ENCODE data around the gene SGMS1. TPM values are rescaled to one million over a fixed set of nuclear protein-coding genes. Genes with fewer than 3 reads are reported as not detected.
"Not testable (repeated sequence)": the region's sequence is repeated elsewhere in the genome, so short reads cannot be mapped to it uniquely, and the experiment has no call there.

Gene SGMS1
- total and polyA plus RNA-seq, 2 donors (not counting 3 experiments of a cell fraction or from before 2014, with no cell fraction given), result 9.7 to 23.7 TPM

- intact Hi-C loops (cut with micrococcal nuclease), result no loop called here
- no peak overlapping the region for H2AFZ ChIP-seq (ENCODE audit: low read depth, low read length)
- dilution Hi-C loops (cut with MboI; ENCODE audit: extremely low pct_ligation_motif_present, low sequenced_read_pairs), result no loop called here
- no peak overlapping the region for H3K9ac ChIP-seq (replicated peaks; ENCODE audit: extremely low read depth, insufficient read depth, low read length)
- TF ChIP-seq MYC (IDR thresholded peaks at IDR 0.05; ENCODE audit: low read depth, low read length) (no peak), POLR2AphosphoS5 (IDR thresholded peaks at IDR 0.05; ENCODE audit: insufficient read depth, low read depth, low read length) (no peak), GATA2 (IDR thresholded peaks at IDR 0.05; ENCODE audit: insufficient read depth, insufficient read length, low read depth, low read length) (no peak), EZH2 (IDR thresholded peaks at IDR 0.05; ENCODE audit: borderline replicate concordance, low read depth, low read length, severe bottlenecking) (no peak), FOS (IDR thresholded peaks at IDR 0.05; ENCODE audit: borderline replicate concordance, insufficient read depth, low read length) (no peak), POLR2A (IDR thresholded peaks at IDR 0.05; ENCODE audit: low read depth, low read length) (no peak), JUN (IDR thresholded peaks at IDR 0.05; ENCODE audit: borderline replicate concordance, insufficient read depth, insufficient read length, low read depth) (no peak)
- TF ChIP-seq, protein P1, sequence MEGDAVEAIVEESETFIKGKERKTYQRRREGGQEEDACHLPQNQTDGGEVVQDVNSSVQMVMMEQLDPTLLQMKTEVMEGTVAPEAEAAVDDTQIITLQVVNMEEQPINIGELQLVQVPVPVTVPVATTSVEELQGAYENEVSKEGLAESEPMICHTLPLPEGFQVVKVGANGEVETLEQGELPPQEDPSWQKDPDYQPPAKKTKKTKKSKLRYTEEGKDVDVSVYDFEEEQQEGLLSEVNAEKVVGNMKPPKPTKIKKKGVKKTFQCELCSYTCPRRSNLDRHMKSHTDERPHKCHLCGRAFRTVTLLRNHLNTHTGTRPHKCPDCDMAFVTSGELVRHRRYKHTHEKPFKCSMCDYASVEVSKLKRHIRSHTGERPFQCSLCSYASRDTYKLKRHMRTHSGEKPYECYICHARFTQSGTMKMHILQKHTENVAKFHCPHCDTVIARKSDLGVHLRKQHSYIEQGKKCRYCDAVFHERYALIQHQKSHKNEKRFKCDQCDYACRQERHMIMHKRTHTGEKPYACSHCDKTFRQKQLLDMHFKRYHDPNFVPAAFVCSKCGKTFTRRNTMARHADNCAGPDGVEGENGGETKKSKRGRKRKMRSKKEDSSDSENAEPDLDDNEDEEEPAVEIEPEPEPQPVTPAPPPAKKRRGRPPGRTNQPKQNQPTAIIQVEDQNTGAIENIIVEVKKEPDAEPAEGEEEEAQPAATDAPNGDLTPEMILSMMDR (IDR thresholded peaks at IDR 0.05; ENCODE audit: extremely low read depth in 1 of 2, insufficient read depth in 1 of 2, low read depth in 1 of 2, low read length in 2 of 2), result no peak
- TF ChIP-seq, protein P2, sequence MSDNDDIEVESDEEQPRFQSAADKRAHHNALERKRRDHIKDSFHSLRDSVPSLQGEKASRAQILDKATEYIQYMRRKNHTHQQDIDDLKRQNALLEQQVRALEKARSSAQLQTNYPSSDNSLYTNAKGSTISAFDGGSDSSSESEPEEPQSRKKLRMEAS (IDR thresholded peaks at IDR 0.05; ENCODE audit: insufficient read depth, insufficient read length), result no peak
- no peak overlapping the region for H3K4me2 ChIP-seq (ENCODE audit: insufficient read depth, low read length)
- DNase-seq (ENCODE audit: low read depth, low spot score), result no peak
- no peaks in the 10 kb centered on the region for H3K4me1 ChIP-seq (ENCODE audit: control insufficient read depth, extremely low read depth, insufficient read depth, low read length)
- H3K79me2 ChIP-seq (ENCODE audit: control insufficient read depth, insufficient read depth, low read length), result no peaks in the 10 kb centered on the region
- H3K9me1 ChIP-seq (replicated peaks; ENCODE audit: control insufficient read depth, extremely low read depth, insufficient read depth, low read length), result no peaks in the 10 kb centered on the region
- no peaks in the 10 kb centered on the region for H3K9me3 ChIP-seq (replicated peaks; ENCODE audit: control insufficient read depth, insufficient read depth, low read length)
- peaks cover 0 to 6% of the 10 kb centered on the region in 2 experiments for H3K27me3 ChIP-seq (ENCODE audit: control insufficient read depth in 2 of 2, insufficient read depth in 2 of 2, low read length in 2 of 2)
- ChIA-PET CTCF (no interaction called here), POLR2A (no interaction called here)
- no peaks in the 10 kb centered on the region for H3K36me3 ChIP-seq (ENCODE audit: control insufficient read depth in 2 of 2, extremely low read depth in 1 of 2, insufficient read depth in 2 of 2, low read length in 2 of 2)
- H3K4me3 ChIP-seq (replicated peaks in 1 of 3; ENCODE audit: insufficient read depth in 1 of 3, low read depth in 1 of 3, low read length in 3 of 3), result no peak overlapping the region
- no peak for FAIRE-seq
- BruUV-seq (replicated peaks), result no TSS peak
- no peak overlapping the region for H3K27ac ChIP-seq (ENCODE audit: insufficient read depth, low read depth, low read length)
- no peaks in the 10 kb centered on the region for H4K20me1 ChIP-seq (replicated peaks; ENCODE audit: control insufficient read depth, extremely low read depth, insufficient read depth, low read length)
Measured at GRCh38 chr10:50271564-50272250, 352.0 kb downstream of the SGMS1 start.

DNA sequence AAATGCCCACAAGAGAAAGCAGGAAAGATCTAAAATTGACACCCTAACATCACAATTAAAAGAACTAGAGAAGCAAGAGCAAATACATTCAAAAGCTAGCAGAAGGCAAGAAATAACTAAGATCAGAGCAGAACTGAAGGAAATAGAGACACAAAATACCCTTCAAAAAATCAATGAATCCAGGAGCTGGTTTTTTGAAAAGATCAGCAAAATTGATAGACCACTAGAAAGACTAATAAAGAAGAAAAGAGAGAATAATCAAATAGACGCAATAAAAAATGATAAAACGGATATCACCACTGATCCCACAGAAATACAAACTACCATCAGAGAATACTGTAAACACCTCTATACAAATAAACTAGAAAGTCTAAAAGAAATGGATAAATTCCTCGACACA lies 355.9 kb downstream of the SGMS1 start:
- H2AFZ ChIP-seq (ENCODE audit: low read depth, low read length); H3K36me3 ChIP-seq (ENCODE audit: control insufficient read depth in 2 of 2, extremely low read depth in 1 of 2, insufficient read depth in 2 of 2, low read length in 2 of 2); BruUV-seq (replicated peaks); CTCF ChIA-PET; H3K27ac ChIP-seq (ENCODE audit: insufficient read depth, low read depth, low read length); H3K4me3 ChIP-seq (replicated peaks in 1 of 3; ENCODE audit: insufficient read depth in 1 of 3, low read depth in 1 of 3, low read length in 3 of 3); H3K4me2 ChIP-seq (ENCODE audit: insufficient read depth, low read length); intact Hi-C loops (cut with micrococcal nuclease); H3K9me3 ChIP-seq (replicated peaks; ENCODE audit: control insufficient read depth, insufficient read depth, low read length); dilution Hi-C loops (cut with MboI; ENCODE audit: extremely low pct_ligation_motif_present, low sequenced_read_pairs); H3K4me1 ChIP-seq (ENCODE audit: control insufficient read depth, extremely low read depth, insufficient read depth, low read length); DNase-seq (ENCODE audit: low read depth, low spot score); H3K9ac ChIP-seq (replicated peaks; ENCODE audit: extremely low read depth, insufficient read depth, low read length); H3K27me3 ChIP-seq (ENCODE audit: control insufficient read depth in 2 of 2, insufficient read depth in 2 of 2, low read length in 2 of 2); H3K79me2 ChIP-seq (ENCODE audit: control insufficient read depth, insufficient read depth, low read length); H4K20me1 ChIP-seq (replicated peaks; ENCODE audit: control insufficient read depth, extremely low read depth, insufficient read depth, low read length); FAIRE-seq; POLR2A ChIA-PET; H3K9me1 ChIP-seq (replicated peaks; ENCODE audit: control insufficient read depth, extremely low read depth, insufficient read depth, low read length): not testable (repeated sequence)

- POLR2A ChIA-PET; H3K9ac ChIP-seq (replicated peaks; ENCODE audit: extremely low read depth, insufficient read depth, low read length); H3K9me3 ChIP-seq (replicated peaks; ENCODE audit: control insufficient read depth, insufficient read depth, low read length); dilution Hi-C loops (cut with MboI; ENCODE audit: extremely low pct_ligation_motif_present, low sequenced_read_pairs); intact Hi-C loops (cut with micrococcal nuclease); H3K36me3 ChIP-seq (ENCODE audit: control insufficient read depth in 2 of 2, extremely low read depth in 1 of 2, insufficient read depth in 2 of 2, low read length in 2 of 2); H3K79me2 ChIP-seq (ENCODE audit: control insufficient read depth, insufficient read depth, low read length); BruUV-seq (replicated peaks); H2AFZ ChIP-seq (ENCODE audit: low read depth, low read length); H3K27me3 ChIP-seq (ENCODE audit: control insufficient read depth in 2 of 2, insufficient read depth in 2 of 2, low read length in 2 of 2); FAIRE-seq; DNase-seq (ENCODE audit: low read depth, low spot score); H4K20me1 ChIP-seq (replicated peaks; ENCODE audit: control insufficient read depth, extremely low read depth, insufficient read depth, low read length); H3K27ac ChIP-seq (ENCODE audit: insufficient read depth, low read depth, low read length); H3K4me2 ChIP-seq (ENCODE audit: insufficient read depth, low read length); H3K4me3 ChIP-seq (replicated peaks in 1 of 3; ENCODE audit: insufficient read depth in 1 of 3, low read depth in 1 of 3, low read length in 3 of 3); H3K9me1 ChIP-seq (replicated peaks; ENCODE audit: control insufficient read depth, extremely low read depth, insufficient read depth, low read length); H3K4me1 ChIP-seq (ENCODE audit: control insufficient read depth, extremely low read depth, insufficient read depth, low read length): not testable (repeated sequence)
- CTCF ChIA-PET, result interaction anchor here (1.2 kb wide), 1 partner anchor 13 kb away, joined by 3 read pairs; no protein-coding TSS in a partner anchor
Measured at GRCh38 chr10:50262625-50263024, 361.1 kb downstream of the SGMS1 start.

Measured in endothelial cell of umbilical vein (primary cell).